A549 (cell line): ENCODE results near the gene NCAPH2. TPM values are rescaled to one million over a fixed set of nuclear protein-coding genes. Genes with fewer than 3 reads are reported as not detected.

Experiments used
- ATAC-seq, 2 experiments: fragments of 200-7000 bp in 1 of 2; fragments of >200 bp in 1 of 2; cut with Nextera tagmentation in 1 of 2; cut with Tn5 transposase in 1 of 2; 3 replicates each; pipeline versions ENCODE4 v1.8.0 to v1.9.1; 2018 to 2020; ENCODE audit warnings: mild to moderate bottlenecking in 1 of 2, moderate library complexity in 1 of 2
- CTCF ChIA-PET: fragments of 300-600 bp; sonication (Branson Sonifier 250); formaldehyde crosslinking; extraction: SDS; loops from one replicate; lab custom pipeline; 2021; ENCODE audit warnings: antibody characterized with exemption, inconsistent platforms; lab: Yijun Ruan, JAX
- POLR2A ChIA-PET: fragments of 350-600 bp; formaldehyde crosslinking; extraction: SDS; loops from one replicate; lab custom pipeline; 2021; ENCODE audit warnings: antibody characterized with exemption, inconsistent platforms; lab: Yijun Ruan, JAX
- DNase-seq, 2 experiments: peaks; one replicate each; pipeline versions ENCODE4 v3.0.0 to v3.0.0-alpha.2; 2011 to 2016; ENCODE audit warnings: low read depth in 1 of 2, low spot score in 1 of 2
- FAIRE-seq: peaks from 2 replicates; lab custom pipeline; 2011; peaks lifted over from hg19 to GRCh38; lab: Jason Lieb, UNC
- H3K27ac ChIP-seq, 2 experiments: fragments of >200 bp; sonication (Bioruptor Twin); formaldehyde crosslinking; 3 replicates each; pipeline ENCODE4 v1.5.1; 2016 to 2017
- H3K4me1 ChIP-seq: fragments of >200 bp; sonication (Bioruptor Twin); formaldehyde crosslinking; 3 replicates; pipeline ENCODE4 v1.6.1; 2016
- H3K4me2 ChIP-seq: fragments of >200 bp; sonication (Bioruptor Twin); formaldehyde crosslinking; 3 replicates; pipeline ENCODE4 v1.6.1; 2016
- H3K4me3 ChIP-seq: fragments of >200 bp; sonication (Bioruptor Twin); formaldehyde crosslinking; 3 replicates; pipeline ENCODE4 v1.5.1; 2016
- H3K9me3 ChIP-seq: fragments of >200 bp; sonication (Bioruptor Twin); formaldehyde crosslinking; 3 replicates; pipeline ENCODE4 v1.6.1; 2016
- ATOH8 ChIP-seq: fragments of 250-450 bp; sonication (Bioruptor Pico); IDR thresholded peaks from 2 replicates; pipeline ENCODE4 v1.5.0; 2020; ENCODE audit warnings: low read depth, mild to moderate bottlenecking, moderate library complexity
- FOSL2 ChIP-seq, 2 experiments: fragments of 450-650 bp in 1 of 2; fragments of >200 bp in 1 of 2; sonication (Bioruptor Twin) in 1 of 2; formaldehyde crosslinking; IDR thresholded peaks; 2 replicates each; pipeline versions ENCODE4 v1.5.0 to v1.6.1; 2016 to 2020; ENCODE audit warnings: mild to moderate bottlenecking in 1 of 2, moderate library complexity in 1 of 2
- FOXS1 ChIP-seq: fragments of 250-450 bp; sonication (Bioruptor Pico); IDR thresholded peaks from 2 replicates; pipeline ENCODE4 v1.5.0; 2020; ENCODE audit warnings: mild to moderate bottlenecking, moderate library complexity
- KDM1A ChIP-seq: fragments of 200-600 bp; sonication (generic); IDR thresholded peaks from 2 replicates; pipeline ENCODE4 v1.6.1; 2016; ENCODE audit warnings: low read depth, mild to moderate bottlenecking
- MAX ChIP-seq: IDR thresholded peaks from 2 replicates; pipeline ENCODE4 v1.6.1; 2012
- MYC ChIP-seq: IDR thresholded peaks from 2 replicates; pipeline ENCODE4 v1.6.1; 2012; ENCODE audit warnings: mild to moderate bottlenecking, inconsistent platforms, low read length, improper control_type of control experiment, borderline replicate concordance
- NR3C1 ChIP-seq: fragments of >200 bp; sonication (Bioruptor Twin); formaldehyde crosslinking; IDR thresholded peaks from 3 replicates; pipeline ENCODE4 v1.6.1; 2017
- RFX5 ChIP-seq: fragments of 450-650 bp; IDR thresholded peaks from 2 replicates; pipeline ENCODE4 v1.7.1; 2014; ENCODE audit warnings: antibody characterized with exemption, mild to moderate bottlenecking, moderate library complexity
- TFCP2L1 ChIP-seq: fragments of 250-450 bp; sonication (Bioruptor Pico); IDR thresholded peaks from 2 replicates; pipeline ENCODE4 v1.5.0; 2021; ENCODE audit warnings: mild to moderate bottlenecking
- USF2 ChIP-seq: fragments of 450-650 bp; IDR thresholded peaks from 2 replicates; pipeline ENCODE4 v1.6.1; 2014; ENCODE audit warnings: antibody characterized with exemption
- ZSCAN20 ChIP-seq: fragments of 250-450 bp; sonication (Bioruptor Pico); IDR thresholded peaks from 2 replicates; pipeline ENCODE4 v1.8.0; 2022; ENCODE audit warnings: mild to moderate bottlenecking, moderate library complexity
- WGBS: methylation state at CpG from one replicate; pipeline ENCODE4 v1.1.6; 2017; ENCODE audit errors: missing lambda C conversion rate; 5-methylcytosine and 5-hydroxymethylcytosine counted together
- polyA plus RNA-seq, 4 experiments: library from polyadenylated mRNA; depleted of rRNA in 3 of 4; stranded (reverse); fragments of >200 nt; fragmentation: RNase III in 1 of 4; extraction: RNeasy Plus Mini Kit Qiagen cat#74134 plus additional on column Dnase treatment in 1 of 4; gene quantifications; 2 replicates in 3 of 4; 3 replicates in 1 of 4; pipeline ENCODE4 v1.2.3, GENCODE V29; 2011 to 2017
- TF ChIP-seq, protein P1 (sequence below): fragments of 150-350 bp; IDR thresholded peaks from 2 replicates; pipeline ENCODE4 v1.6.1; 2014; ENCODE audit warnings: low read depth, mild to moderate bottlenecking, low read length
- TF ChIP-seq, protein P2 (sequence below): fragments of 200-600 bp; sonication (generic); IDR thresholded peaks from 2 replicates; pipeline ENCODE4 v1.6.1; 2016; ENCODE audit warnings: antibody characterized with exemption, mild to moderate bottlenecking, moderate library complexity

Gene NCAPH2
- polyA plus RNA-seq, 2 of the 4 experiments (the other 2 are of a cell fraction), result 14.3 to 27.7 TPM

DNA sequence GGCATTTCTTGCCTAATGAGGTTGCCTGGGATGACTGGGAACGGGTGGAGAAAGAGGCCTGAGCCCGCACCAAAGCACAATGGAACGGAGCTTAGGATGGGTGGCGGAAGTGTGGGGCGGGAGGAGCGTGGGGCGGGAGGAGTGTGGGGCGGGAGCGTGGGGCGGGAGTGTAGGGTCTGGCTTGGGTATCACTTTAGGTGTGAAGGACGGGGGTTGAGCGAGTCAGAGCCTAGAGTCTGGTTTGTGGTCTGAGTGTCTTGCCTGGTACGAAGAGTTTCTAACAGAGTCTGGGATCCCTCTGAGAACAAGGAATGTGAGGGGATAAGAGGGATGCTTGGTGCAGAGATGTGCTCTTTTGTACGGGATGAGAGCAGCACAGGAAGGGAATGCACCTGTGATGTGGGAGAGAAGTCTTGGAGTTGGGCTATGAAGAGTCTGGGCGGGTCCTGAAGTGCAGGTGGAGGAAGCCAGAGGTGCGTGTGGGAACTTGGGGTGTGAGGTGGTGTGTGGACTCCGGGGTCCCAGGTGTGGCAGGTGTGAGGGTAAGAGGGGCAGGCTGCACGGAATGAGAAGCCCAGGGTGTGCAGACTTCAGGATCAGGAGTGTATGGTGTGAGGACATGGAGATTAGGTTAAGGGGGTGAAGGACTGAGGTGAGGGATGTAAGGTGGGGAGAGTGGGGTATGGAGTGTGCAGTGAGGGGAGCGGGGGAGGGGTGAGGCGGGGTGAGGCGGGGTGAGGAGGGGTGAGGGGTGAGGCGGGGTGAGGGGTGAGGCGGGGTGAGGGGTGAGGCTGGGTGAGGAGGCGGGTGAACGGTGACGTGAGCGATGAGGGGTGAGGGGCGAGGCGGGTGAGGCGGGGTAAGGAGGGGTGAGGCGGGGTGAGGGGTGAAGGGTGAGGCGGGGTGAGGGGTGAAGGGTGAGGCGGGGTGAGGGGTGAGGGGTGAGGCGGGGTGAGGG is 53.7 kb downstream of the NCAPH2 start:
- 86% methylated on average over 13 of the region's 34 CpGs for WGBS

More for the DNA sequence above, 53.7 kb downstream of the NCAPH2 start:
- Histone ChIP-seq H3K27ac (0 out of 6 replicates have a peak overlapping the region, but pooled peaks of 1 of the 2 experiments have one; percentile 16), H3K4me3 (no peak overlapping the region), H3K9me3 (no peaks in the 10 kb centered on the region), H3K4me1 (no peaks in the 10 kb centered on the region), H3K4me2 (no peak overlapping the region)
- no peak for DNase-seq
- ChIA-PET POLR2A (no interaction called here), CTCF (interaction anchor here (0.6 to 1.7 kb wide), 2 partner anchors 10 to 58 kb away, joined by 3 to 5 read pairs; no protein-coding TSS in a partner anchor)
- no peak for TF ChIP-seq ATOH8 (CRISPR knock-in tag)
- no peak for TF ChIP-seq TFCP2L1 (CRISPR knock-in tag)
- no peak for TF ChIP-seq NR3C1
- TF ChIP-seq, protein P1, sequence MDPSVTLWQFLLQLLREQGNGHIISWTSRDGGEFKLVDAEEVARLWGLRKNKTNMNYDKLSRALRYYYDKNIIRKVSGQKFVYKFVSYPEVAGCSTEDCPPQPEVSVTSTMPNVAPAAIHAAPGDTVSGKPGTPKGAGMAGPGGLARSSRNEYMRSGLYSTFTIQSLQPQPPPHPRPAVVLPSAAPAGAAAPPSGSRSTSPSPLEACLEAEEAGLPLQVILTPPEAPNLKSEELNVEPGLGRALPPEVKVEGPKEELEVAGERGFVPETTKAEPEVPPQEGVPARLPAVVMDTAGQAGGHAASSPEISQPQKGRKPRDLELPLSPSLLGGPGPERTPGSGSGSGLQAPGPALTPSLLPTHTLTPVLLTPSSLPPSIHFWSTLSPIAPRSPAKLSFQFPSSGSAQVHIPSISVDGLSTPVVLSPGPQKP, result no peak
- TF ChIP-seq, protein P2, sequence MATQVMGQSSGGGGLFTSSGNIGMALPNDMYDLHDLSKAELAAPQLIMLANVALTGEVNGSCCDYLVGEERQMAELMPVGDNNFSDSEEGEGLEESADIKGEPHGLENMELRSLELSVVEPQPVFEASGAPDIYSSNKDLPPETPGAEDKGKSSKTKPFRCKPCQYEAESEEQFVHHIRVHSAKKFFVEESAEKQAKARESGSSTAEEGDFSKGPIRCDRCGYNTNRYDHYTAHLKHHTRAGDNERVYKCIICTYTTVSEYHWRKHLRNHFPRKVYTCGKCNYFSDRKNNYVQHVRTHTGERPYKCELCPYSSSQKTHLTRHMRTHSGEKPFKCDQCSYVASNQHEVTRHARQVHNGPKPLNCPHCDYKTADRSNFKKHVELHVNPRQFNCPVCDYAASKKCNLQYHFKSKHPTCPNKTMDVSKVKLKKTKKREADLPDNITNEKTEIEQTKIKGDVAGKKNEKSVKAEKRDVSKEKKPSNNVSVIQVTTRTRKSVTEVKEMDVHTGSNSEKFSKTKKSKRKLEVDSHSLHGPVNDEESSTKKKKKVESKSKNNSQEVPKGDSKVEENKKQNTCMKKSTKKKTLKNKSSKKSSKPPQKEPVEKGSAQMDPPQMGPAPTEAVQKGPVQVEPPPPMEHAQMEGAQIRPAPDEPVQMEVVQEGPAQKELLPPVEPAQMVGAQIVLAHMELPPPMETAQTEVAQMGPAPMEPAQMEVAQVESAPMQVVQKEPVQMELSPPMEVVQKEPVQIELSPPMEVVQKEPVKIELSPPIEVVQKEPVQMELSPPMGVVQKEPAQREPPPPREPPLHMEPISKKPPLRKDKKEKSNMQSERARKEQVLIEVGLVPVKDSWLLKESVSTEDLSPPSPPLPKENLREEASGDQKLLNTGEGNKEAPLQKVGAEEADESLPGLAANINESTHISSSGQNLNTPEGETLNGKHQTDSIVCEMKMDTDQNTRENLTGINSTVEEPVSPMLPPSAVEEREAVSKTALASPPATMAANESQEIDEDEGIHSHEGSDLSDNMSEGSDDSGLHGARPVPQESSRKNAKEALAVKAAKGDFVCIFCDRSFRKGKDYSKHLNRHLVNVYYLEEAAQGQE, result no peak
- TF ChIP-seq USF2, result no peak
- TF ChIP-seq MAX, result no peak
- no peak for TF ChIP-seq KDM1A
- TF ChIP-seq RFX5, result no peak
- no peak for TF ChIP-seq FOXS1 (CRISPR knock-in tag)
- no peak for TF ChIP-seq ZSCAN20 (CRISPR knock-in tag)
- no peak for TF ChIP-seq MYC
- TF ChIP-seq FOSL2 (IDR thresholded peaks at IDR 0.05), result no peak
- TF ChIP-seq FOSL2 (CRISPR knock-in tag; IDR thresholded peaks at IDR 0.05), result no peak
- FAIRE-seq, result no peak
- ATAC-seq, result no peak
